NOMO-1 treated with DMSO at 0.1 percent for 48 hours (cell line): ENCODE data around the gene PASD1.

ENCODE experiments used
- DNase-seq: peaks from one replicate; lab custom pipeline; 2025; ENCODE audit not compliant: unreplicated experiment; lab: John Stamatoyannopoulos, UW

PASD1 gene

DNA sequence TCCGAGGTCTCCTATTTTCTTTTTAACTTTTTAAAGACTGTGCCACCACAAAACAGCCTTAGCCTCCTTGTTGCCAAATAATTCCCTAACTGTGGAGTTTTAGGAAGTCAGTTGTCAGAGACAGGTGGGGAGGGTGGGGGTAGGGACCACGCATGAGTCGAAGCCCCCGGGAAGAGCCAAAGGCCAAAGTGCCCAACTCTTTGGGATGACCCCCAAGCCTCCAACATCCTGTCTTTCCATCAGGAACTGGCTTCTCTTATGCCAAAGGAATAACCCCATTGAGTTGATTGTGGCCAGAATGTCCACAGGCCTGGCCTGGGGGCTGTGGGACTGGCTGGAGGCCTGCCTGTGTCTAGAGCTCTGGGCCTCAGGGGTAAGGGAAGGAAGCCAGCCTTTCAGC is 137.6 kb downstream of the PASD1 start:
- DNase-seq, result no peak

DNA sequence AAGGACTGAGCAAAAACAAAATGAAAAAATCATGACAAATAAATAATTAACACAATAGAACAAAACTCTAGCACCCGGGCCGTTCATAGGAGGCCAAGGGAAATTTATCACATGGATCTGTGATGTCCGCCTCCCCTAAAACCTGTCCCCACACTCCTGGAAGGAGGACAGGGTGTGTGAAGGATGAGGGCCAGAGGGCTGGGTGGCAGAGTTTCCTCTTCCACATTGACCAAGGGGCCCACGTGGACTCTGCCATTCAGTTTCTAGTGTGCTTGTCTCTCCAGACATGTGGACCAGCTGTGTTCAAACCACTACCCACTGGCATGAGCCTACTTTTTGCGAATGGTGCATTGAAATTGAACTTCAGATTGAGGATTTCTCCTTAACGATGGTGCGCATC is 138.1 kb downstream of the PASD1 start:
- DNase-seq, result no peak

DNA sequence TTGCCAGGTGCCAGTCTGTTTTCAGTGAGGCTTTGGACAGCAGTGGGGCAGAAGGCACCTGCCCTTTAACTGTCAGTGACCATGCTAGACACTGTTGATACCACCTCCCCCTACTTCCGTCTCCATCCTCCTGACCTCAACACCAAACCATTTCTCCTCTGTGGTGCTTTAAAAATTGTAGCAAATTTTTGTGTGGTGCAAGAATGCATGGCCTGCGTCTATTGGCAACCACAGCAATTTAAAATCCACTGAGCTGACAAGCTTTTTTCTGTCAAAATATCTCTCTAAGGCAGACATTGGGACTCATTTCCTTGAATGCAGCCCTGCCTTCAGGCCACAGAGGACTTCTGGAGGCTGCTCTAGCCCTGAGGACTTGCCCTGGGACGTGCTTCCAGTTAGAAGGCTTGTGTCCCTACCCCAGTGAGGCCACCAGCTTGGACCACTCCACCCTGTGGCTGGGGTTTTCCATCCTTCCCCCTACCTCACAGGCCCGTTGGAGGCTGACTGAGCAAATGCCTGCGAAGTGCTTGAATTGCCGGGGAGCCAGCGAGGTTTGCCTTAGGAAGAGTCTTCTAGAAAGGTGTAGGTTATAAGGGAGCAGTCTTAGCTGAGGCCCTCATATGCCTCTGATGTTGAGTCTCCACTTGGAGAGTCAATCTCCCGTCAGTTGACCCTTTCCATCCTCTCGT is 138.7 kb downstream of the PASD1 start:
- no peak for DNase-seq

DNA sequence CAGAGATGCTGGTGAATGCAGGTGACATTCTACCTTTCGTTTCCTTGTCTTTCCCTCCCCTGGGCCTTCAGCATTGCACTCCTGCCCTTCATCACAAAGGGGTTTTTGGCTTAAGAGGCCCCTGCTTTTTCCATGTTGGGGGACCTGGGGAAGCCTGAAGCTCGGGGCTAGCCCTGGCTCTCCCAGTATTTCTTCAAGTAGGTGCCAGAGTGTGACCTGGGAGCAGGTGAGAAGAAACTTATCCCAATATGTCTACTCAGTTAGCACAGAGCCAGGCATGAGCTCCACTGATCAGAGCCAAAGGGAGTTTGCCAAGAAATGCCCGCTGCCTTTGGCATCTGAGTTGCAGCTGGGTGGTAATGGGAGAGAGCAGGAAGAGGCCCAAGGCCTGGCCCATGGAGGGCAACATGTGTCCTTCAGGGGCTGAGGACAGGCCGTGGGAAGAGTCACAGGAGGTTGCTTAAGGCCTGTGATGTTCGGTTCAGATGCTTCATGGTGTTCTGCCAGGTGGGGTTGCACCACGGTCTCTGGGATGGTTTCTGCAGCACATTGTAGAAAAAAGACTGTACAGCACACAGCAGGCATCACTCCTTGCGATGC is 139.4 kb downstream of the PASD1 start:
- DNase-seq, result no peak

DNA sequence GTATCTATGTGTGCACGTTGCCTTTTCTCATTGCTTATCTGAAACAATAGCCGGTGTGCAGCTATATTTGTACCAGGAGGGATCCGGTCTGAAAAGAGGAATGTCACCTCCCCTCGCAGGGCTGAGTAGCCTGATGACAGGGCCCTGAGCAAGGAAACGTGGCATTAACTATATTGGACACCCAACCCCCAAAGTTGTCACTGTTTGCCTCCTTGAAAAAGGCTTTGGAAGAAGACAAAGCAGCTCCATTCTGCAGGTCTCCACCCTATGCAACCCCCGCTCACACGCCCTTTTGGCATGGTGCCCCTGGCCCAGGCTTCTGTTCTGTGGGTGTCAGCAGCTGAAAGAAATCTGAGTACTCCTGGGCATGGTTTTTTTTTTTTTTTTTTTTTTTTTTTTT is 140.0 kb downstream of the PASD1 start:
- no peak for DNase-seq

DNA sequence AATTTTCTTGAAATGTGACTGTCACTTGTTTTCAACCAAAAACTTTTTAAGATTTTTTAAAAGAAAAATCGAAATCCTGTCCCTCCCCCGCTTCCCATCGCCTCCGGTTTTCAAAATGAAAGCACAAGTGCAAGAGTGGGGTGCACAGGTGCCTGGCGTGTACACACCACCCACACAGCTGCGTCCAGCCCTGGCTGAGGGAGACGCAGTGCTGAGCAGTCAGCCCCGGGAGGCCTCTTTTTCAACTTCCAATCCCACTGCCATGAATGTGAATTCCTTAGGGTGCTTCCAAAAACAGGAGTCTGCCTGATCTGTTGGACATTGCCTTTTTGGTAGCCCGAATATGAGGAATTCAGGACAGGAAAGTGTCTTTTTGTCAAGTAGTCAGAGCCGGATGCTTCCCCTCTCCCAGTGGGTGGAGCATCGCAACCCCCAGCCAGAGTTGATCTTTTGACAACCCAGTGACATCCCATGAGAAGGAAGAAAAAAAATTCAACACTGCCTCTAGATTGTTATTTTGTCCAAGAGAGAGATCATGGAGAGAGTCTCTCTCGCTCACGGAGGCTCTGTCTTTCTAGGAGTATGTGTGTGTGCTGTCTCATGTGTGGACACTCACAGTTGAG is 140.7 kb downstream of the PASD1 start:
- DNase-seq, result no peak

DNA sequence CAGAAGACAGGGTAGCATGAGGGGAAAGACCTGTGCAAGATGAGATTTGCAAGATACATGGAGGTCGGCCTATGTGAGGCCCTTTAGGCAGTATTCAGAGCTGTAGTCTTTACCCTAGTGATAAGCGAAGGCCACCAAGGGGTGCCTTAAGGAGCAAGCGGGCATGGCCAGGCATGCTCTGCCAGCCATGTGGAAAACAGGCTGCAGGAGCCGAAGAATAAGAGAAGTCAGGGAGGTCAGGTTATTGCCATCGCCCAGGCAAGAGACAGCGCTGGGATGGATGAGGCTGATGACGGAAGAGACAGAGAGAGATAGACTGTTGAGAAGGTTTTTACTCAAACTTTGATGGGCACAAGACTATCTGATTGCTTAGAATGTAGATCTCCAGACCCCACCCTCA is 145.3 kb downstream of the PASD1 start:
- no peak for DNase-seq

DNA sequence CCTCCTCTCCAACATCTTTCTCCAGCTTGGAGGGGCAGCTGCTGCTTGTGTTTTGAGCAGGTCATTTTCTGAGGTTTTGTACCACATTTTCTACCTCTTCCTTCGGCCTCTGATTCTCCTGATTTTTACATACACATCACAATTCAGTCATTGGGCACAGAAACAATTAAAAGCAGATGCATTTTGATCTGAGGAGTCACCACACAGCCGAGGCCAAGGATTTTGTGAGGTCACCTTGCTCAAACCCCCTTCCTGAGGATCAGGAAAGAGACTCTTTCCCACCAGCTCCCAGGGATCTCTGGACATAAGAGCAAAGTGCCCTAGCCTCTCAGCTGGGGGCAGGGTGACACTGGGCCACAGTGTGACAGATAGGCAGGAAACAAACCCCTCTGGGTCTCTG is 147.0 kb downstream of the PASD1 start:
- DNase-seq, result no peak

DNA sequence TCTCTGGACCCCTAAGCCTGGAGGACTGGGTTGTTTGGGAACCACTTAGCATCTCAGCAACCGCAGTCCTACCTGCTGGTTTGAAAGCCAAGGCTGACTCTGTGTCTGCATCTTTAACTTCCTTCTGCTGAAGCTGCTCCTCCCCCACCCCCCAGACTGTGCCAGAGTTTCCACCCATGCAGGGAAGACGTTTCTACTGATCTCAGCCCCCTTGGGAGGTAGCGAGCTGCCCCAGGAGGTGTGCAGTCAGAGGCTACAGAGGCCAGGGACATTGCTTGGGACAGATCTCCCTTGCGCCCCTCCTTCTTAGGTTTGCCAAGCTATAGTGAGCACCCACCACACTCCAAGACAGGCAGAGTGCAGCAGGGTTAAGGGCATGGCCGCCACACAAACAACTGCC is 147.7 kb downstream of the PASD1 start:
- DNase-seq, result no peak

DNA sequence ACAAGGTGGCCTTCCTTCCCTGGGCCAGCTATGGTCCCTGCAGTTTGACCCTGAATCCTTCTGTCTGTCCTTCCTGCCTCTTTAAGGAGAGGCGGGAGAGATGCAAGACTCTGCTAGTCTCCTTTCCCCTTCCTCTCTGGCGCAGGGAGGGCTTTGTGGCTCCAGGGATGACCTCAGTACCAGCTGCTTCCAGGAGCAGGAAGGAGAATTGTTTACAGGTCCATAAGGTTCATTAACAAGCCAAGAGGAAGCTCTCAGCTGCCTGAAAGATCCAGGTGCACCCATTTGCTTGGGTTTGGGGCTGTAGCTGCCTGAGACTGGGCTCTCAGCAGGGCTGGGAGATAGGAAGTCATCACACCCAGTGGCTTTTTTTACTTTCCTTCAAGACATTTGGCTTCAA is 148.3 kb downstream of the PASD1 start:
- DNase-seq, result no peak

DNA sequence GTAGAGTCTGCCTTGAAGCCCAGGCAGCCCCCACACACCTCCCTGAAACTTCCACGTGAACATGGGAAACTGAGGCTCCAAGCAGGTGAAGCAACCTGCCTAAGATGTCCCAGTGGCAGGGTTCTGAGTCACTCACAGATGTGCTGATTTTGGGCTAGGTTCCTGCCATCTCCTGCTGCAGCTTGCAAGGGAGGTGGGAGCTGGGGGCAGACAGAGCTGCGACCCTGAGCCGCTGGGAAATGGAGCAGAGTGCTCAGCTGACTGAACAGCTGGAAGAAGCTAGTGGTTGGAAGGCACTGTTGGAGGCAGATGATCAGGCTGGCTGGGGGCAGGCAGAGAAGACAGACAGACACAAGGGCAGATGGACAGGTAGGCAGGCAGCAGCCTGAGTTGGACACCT is 148.8 kb downstream of the PASD1 start:
- no peak for DNase-seq

DNA sequence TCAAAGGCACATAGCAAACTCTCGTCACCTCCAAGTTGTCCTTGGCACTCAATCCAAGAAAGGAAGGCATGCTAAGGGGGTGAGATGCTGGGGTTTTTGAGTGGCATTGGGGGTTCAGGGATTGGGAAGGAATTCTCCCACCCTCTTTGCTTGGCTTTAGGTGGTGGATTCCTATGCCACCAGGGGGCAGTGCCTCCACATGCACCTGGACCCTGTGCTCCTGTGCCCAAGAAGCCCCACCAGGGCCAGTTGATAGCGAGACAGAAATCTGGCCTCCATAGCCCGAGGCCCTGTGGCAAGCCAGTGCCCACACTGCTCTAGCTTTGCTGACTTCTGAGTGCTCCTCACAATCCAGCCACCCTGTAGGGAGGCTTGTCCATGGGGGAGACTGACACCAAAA is 150.4 kb downstream of the PASD1 start:
- no peak for DNase-seq

DNA sequence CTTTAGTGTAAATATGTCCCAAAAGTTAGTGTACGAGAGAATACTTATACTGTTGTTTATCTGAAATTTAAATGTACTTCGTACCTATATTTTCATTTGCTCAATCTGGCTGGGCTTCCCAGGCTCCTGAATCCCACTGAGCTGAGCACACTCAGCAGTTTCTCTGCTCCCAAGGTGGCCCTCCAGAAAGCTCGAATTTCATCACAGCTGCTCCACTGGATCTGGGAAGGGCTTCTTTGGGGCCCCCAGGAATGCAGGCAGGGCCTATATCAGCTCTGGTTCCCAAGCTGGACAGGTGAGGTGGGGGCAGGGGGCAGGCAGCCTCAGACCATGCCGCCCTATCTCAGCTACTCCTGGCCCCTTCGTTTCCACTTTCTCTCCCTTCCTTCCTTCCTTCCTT is 150.9 kb downstream of the PASD1 start:
- DNase-seq, result no peak

DNA sequence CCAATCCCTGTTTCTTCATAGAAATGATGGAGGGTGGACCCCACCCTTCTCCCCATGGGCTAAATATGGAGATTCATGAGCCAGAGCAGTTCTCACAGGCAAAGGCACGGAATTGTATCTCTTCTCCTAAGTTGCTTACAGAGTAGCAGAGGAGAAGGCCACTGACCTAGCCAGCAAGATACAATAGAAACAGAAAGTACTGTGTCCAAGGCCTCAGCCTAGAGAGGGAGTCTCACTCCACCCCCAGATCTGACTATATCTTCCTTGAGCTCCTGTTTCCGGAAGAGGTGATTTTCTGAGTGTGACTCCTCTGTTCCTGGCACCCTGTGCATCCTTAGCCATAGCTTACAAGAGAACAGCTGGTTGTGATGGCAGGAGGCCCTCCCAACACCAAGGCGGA is 152.3 kb downstream of the PASD1 start, which contains the start of gene FATE1:
Gene FATE1 (plus strand): TSS at position 284 of the 400 bp plus-strand sequence. CDS start 85 bp downstream, at position 369.
- DNase-seq, result no peak

DNA sequence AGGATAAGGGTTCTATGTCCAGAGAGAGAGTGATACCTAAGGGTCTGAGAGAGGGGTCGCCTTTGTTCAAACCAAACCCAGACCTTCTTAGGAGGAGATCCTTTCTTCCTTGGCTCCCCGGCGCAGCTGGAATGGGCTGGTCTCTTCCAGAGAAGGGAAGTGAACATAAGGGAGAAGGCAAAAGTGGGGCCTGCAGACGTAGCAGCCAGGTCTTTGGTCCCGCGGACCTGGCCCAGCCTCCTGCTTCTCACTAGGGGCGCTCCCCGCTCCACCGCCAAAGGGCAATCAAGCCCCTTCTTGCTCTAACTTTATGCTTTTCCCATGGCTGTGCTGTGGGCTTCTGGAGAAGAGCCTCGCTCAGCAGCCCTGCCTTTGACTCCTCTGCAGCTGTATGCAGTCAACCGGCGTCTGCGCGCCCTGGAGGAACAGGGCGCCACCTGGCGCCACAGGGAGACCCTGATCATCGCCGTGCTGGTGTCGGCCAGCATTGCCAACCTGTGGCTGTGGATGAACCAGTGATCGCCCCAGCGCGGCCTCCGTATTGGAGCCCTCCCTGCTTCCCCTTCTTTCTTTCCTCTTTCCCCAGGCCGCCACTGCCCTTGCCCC is 158.9 kb downstream of the PASD1 start:
- DNase-seq, result no peak

DNA sequence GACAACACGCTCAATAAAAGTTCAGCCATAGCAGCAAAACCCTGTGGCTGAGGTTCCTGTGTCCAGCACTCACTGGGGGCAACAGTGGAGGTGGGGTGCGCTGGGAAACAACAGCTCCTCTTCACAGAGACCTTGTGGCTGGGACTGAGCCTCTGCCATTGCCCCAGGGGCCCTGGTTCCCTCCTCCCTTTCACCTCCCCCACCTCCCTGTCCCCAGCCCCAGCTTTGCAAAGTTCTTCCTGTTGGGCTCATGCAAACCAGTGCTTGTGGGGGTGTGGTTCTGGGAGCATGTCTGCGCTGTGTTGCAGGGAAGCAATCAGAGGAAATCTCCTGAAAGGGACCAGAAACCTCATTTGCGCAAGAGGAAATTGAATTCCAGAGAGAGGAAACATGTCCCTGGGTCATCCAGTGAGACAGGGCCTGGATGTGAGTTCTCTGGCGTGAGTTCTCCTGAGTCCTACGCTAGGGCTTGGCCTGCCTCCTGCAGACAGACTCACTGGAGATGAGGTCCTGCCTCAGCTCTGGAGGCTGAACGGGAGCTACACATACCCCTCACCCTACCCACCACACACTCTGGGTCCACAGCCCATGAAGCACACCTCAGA is 159.8 kb downstream of the PASD1 start:
- no peak for DNase-seq

DNA sequence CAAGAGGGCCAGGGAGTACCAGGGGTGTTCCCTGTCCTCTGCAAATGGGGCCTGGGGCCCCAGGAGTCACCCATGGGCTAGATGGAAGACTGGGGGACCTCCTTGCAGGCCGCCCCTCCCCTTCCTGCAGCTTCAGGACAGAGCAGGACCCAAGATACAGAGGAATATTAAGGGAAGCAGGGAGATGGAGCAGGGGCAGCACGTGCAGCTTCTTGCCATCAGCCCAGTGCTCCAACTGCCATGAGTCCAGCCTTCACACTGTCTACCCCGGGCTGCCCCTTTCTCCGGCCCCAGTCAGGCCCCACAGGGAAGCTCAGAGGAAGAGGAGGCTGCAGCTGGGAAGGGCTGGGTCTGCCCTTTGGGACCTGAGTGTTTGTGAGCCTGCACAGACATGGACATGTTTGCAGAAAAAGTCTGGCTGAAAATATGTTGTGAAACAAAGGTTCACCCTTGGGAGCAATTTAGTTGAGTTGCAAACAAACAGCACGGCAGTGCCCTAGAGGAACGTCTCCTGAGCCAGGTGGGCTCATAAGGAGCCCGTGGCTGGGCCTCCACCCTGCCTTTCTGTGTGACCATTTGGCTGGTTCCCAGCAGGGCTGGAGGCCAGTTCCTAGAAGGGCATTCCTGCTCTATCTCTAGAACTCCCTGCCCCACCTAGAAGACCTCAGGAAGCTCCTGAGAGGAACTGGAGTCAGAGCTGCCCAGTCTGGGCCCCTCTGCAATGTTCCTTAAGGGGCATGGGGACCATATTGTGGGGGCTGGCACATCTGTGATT is 161.3 kb downstream of the PASD1 start:
- DNase-seq, result no peak

DNA sequence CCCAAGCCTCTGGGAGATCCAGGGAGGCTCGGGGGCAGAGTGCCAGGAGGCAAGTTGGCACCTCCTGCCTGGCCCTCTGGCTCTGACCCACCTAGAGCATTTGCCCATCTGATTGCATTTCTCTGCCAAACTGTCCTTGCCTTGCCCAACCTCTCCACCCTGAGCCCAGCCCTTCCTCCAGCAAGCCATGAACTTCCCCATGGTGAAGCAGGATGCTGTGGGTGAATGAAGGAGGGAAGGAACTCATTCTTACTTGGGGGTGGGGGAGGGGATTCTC is 161.8 kb downstream of the PASD1 start:
- no peak for DNase-seq
